Measurements from ENCODE around the gene DPP7.

DNA sequence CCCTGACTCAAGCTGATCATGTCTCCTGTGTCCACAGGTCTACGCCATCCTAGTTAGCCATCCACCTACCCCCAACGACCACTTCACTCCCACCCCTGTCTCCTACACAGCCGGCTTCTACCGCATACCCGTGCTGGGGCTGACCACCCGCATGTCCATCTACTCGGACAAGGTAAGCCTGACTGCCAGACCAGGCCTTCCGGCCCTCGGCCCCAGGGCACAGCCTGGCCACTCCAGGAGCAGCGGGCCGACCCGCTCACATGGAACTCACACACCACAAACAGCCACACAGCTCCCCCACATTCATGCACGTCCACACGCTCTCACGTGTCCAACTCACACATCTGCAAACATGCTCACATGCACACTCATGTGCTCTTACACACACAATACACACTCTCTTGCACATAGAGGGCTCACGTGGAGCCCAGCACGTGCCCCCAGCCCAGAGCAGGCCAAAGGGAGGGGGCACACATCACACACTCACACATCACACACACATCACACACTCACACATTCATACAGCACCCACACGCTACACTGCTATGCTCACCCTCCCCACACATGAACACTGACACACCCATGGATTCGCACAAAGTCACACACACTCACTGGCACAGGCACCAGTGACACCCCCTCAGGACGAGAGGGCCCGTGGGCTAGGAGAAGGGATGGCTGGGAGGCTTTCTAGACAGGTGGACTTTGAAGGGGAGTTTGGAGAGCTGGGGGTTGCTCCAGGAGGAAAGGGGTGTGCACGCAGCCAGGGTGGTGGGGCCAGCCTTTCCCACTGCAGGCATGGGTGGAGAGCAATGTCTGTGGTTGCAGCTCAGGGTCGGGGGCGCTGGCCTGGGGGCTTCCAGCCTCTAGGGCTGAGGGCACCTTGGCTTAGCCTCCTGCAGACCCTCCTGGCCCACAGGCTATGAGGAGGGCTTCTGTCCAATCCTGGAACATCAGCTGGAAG, 27.7 kb upstream of the DPP7 start:
- TF ChIP-seq, protein P1, sequence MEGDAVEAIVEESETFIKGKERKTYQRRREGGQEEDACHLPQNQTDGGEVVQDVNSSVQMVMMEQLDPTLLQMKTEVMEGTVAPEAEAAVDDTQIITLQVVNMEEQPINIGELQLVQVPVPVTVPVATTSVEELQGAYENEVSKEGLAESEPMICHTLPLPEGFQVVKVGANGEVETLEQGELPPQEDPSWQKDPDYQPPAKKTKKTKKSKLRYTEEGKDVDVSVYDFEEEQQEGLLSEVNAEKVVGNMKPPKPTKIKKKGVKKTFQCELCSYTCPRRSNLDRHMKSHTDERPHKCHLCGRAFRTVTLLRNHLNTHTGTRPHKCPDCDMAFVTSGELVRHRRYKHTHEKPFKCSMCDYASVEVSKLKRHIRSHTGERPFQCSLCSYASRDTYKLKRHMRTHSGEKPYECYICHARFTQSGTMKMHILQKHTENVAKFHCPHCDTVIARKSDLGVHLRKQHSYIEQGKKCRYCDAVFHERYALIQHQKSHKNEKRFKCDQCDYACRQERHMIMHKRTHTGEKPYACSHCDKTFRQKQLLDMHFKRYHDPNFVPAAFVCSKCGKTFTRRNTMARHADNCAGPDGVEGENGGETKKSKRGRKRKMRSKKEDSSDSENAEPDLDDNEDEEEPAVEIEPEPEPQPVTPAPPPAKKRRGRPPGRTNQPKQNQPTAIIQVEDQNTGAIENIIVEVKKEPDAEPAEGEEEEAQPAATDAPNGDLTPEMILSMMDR (IDR thresholded peaks at IDR 0.05) = no peak
- no peak for TF ChIP-seq POLR2A (IDR thresholded peaks at IDR 0.05)
